ENCODE data around the gene EMC7.

EMC7 gene

DNA sequence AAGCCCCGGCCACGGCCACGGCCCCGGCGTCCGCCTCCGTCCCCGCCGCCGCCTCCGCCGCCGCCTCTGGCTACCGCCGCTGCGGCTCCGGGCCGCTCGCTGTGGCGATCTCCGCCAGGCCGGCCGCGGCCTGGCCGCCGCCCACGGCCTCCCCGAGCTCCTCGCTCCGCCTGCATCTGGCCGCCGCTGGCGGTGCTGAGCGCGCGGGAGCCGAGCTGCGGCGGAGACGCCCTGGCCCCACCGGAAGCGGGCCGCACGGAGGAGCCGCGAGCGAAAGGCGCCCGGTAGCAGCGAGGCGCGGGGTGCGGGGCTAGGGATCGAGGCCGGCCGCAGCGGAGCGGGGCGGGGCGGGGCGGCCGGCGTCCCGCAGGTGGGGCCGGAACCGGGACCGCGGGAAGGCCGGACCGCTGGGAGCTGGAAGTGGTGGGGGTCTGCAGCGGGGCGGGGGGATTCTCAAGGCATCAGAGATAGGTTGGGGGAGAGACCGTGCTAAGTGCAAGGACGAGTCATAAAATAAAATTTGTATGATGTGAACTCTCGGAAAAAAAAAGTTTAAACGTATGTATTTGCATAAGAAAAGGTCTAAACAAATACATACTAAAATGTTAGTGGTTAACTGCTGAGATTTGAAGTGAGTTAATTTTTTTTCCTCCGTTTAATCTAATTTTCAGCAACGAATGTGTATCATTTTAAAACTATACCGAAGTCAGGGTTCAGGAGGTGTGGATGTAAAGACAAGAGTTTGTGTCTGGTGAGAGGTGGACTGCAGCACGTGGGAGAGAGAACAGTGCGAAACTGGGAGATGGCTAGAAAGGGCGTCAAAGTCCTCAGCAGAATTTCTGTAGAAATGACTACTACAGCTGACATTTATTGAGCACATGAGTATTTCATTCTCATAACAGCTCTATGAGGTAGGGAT, 62.5 kb downstream of the EMC7 start, which contains the start of gene AVEN:
Gene AVEN, minus strand, starts transcription at position 334 of the 919 bp plus-strand sequence. Its CDS starts 158 bp downstream, at position 176.
- DNase-seq (ENCODE audit: low read depth in 2 of 2): peak; percentile 32 to 46

DNA sequence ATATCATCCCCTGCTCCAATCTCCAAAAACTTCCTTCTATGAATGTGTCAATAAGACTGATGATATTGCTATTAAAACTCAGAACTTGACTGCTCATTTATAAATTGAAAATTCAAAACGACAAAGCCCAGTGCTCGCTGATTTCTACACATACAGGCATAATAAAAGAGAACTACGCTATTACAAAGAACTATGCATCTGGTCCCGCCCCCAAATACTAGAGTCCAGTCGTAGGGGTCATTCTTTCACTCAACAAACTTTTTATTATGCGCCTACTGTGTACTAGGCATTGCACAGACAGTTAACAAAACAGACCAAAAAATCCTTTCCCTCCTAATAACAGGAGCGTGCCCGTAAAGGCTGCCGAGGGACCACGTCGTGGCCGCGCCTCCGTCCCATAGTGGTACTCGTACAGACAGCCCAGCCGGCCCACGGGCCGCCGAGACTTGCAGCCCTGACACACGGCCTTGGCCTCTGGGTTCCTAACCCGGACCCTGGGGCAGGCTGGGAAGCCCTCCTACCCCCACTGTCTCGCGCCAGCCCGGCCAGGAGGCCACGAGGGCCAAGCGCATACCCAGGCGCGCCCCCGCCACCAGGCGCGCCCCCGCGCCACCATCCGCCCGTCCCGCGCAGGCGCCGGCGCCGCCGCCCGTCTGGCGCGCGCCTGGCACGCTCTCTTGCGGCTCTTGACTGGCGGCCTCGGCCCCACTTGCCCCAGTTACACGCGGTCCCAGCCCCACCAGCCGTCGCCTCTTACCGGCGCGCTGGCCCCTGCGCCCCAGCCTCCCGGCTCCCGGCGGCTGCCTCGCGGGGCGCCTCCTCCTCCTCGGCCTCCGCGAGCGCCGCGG, 63.4 kb downstream of the EMC7 start:
- DNase-seq (ENCODE audit: low read depth in 2 of 2): peak; percentile 52 to 64

Data from activated CD4-positive, alpha-beta T cell treated with anti-CD3 and anti-CD28 coated beads for 24 hours (primary cell).